ENCODE results near the gene CIAO2B.

- TF ChIP-seq CTCF (IDR thresholded peaks at IDR 0.05) (peak; percentile 35 to 63 (median 37)), POLR2A (IDR thresholded peaks at IDR 0.05; ENCODE audit: low read depth) (no peak)
These were observed 27.0 kb upstream of the CIAO2B start, which contains the start of gene CES3 for GRCh38 chr16:66961065-66961744.

All from esophagus muscularis mucosa (tissue), 3 donors.